Muscle of arm (tissue), 12 donors: ENCODE results near the gene LARGE1. TPM values are rescaled to one million over a fixed set of nuclear protein-coding genes. Genes with fewer than 3 reads are reported as not detected.

Source experiments
- DNase-seq: peaks from one replicate; pipeline ENCODE4 v3.0.0-alpha.2; 2013
- polyA plus RNA-seq, 12 donors: library from polyadenylated mRNA; unstranded; fragments of 120-200 nt; gene quantifications; one replicate each; pipeline ENCODE4 v1.2.1, GENCODE V29; 2013; ENCODE audit not compliant: insufficient read length in 12 of 12

Gene LARGE1
- polyA plus RNA-seq, 12 donors, result 9.2 to 14.1 (median 10.9) TPM; not detected in 1

DNA sequence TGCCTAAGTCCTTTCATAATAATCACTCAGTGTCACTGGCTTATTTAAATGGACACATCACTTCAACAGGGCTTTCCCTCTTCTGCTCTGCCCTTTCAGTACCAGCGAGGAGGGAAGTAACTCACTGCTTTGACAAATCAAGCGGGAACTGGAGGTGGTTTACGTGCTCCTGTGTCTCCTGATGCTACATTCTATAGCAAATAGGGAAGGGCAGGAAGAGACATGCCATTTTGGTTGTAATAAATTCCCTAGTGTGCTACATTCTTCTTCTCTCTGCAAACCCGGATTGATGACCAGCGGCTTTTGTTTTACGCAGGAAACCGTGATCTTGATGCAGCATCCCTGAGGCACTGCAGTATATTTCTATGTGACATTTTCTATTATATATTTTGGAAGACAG, 491.0 kb downstream of the LARGE1 start:
- DNase-seq, result no peak

- no peak for DNase-seq
Observed at GRCh38 chr22:33427461-33427860, 492.8 kb downstream of the LARGE1 start.

DNA sequence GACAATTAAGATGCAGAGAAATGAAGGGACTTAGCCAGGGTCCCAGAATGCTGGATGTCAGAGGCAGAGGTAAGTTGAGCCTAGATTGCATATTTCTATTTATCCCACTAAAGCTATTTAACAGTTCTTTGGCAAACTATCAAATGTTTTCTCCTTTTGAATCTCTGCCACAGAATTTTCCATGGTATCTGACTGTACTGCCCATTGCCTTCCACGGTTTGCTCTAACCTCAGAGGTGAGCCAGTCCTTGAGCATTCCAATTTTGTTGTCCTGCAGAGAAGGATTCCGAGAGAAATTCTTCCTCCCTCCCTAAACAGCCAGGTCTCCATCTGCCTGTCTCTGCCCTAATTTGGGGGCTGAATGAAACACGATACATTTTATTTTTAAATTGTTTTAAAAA, 493.8 kb downstream of the LARGE1 start:
- DNase-seq, result no peak

GRCh38 chr22:33421859-33422258, 498.4 kb downstream of the LARGE1 start:
- no peak for DNase-seq

DNA sequence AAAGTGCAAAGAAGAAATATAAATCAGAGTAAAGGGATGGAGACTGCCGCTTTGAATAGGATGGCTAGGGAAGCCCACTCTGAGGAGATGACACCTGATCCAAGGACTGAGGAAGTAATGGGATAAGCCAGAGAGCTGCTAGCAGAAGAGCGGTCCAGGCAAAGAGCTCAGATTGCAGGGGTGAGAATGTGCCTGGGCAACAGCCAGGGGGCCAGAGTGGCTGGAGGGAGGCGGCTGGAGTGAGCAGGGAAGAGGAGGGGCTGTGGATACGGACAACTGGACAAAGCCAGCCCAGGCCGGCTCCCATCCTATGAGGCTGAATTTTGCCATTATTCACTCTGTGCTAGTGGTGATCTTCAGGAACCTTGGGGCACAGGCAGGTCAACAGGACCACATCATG, 501.8 kb downstream of the LARGE1 start:
- no peak for DNase-seq

DNA sequence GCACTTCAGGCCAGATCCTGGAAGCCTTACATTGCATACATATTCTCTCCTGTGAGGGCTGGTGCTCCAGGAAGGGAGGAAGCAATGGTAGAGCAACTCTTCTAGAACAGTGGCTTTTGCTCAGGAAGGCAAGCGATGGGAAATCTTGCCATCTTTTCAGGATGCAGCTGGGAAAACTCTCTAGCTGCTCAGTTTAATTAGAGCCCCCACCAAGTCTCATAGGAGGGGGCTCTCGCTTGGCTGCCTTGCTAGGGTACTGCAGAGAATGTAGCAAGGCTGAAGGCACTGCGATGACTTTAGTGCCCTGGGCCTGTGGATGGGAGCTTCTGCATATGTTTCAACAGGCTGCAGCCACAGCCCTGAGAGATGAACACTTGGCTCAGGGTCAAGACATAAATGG, 504.9 kb downstream of the LARGE1 start:
- DNase-seq, result no peak

- DNase-seq, result no peak
Observed at GRCh38 chr22:33409079-33409478, 511.2 kb downstream of the LARGE1 start.

DNA sequence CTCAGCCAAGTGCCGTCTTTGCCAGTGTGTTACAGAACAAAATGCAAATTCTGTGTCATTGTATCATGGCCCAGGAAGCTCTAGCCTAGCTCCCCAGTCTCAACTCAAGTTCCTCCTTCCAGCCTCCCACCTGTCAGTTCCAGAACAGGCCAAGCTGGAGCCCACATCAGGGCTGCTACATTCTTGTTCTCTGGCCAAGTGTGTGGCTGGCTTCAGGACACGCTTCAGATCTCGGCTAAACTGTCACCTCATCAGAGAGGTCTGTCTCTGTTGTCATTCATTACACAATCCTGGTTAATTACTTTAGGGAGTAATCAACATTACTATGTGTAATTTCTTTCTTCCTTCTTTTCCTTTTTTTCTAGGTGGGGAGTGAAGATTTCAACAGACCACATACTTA, 515.1 kb downstream of the LARGE1 start:
- DNase-seq, result no peak

- DNase-seq, result no peak
Observed at GRCh38 chr22:33404723-33405122, 515.6 kb downstream of the LARGE1 start.

- DNase-seq, result no peak
Observed at GRCh38 chr22:33402325-33402724, 518.0 kb downstream of the LARGE1 start.

DNA sequence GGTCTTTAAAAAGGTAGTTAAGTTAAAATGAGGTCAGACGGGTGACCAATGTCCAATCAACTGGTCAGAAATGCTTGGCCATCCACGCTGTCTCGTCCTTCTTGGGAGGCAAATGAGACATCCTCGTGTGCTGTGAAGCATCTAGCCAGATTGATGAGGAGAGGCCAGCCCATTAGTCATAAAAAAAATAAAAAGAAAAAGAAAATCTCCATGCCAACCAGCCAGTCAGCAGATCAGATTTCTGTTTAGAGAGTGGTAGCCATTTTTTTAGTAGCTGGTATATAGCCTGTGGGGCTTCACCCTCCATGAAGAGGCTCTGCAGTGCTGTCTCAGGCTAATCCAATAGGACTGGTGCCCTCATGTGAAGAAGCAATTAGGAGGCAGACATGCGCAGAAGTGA, 519.0 kb downstream of the LARGE1 start:
- DNase-seq, result no peak

DNA sequence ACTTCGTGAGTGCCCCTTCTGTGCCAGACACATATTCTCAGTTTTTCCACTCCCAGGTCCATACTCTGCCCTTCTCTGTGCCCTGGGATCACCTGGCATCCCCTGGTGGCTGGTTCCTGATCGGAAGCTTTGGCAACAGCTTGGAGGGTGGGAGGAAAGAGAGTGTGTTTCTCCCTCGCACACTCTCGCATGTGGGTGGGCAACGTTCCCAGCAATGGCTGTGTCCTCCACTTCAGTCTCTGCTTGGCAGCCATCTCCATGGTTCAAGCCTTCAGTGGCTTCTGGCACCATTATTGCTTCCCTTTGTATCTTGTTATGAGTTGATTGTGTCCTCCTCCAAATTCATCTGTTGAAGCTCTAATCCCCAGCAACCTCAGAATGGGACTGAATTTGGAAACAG, 519.4 kb downstream of the LARGE1 start:
- no peak for DNase-seq

- DNase-seq, result no peak
Observed at GRCh38 chr22:33400061-33400840, 520.0 kb downstream of the LARGE1 start.

DNA sequence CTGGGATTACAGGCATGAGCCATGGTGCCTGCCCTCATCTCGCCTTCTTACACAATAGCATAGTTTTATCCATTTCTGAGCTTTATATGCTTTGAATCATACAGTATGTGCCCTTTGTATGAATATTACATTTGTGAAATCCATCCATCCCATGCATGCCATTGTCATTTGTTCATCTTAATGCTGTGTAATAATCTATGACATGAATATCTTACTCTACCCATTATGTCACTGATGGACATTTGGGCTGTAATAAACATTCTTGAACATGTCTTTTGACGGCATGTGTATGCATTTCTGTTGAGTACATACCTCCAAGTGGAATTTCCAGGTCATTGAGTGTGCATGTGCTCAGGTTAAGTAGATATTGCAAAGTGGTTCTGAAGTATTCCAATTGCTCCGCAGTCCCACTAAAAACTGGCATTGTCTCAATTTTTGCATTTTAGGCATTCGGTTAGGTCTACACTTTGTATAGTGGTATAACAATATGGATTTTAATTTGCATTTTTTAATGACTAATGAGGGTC, 522.8 kb downstream of the LARGE1 start:
- DNase-seq, result no peak

DNA sequence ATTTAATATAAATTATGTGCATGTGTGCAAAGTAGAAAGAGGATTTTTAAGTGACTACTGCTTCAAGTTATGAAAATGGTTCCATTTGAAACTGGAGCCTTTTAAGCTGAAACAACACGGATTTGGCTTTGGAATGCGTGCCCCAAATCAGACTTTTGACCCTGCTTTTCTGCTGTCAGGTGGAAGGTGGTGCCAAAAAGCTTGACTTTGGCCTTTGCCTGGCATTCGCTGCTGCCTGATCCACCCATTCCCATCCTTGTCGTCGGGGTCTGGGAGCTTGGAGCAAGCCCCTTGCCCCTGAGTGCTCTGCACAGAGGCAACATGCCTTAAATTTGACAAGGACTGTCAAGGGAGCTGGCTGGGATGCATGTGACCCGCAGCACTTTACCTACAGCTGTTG, 526.8 kb downstream of the LARGE1 start:
- DNase-seq, result no peak

DNA sequence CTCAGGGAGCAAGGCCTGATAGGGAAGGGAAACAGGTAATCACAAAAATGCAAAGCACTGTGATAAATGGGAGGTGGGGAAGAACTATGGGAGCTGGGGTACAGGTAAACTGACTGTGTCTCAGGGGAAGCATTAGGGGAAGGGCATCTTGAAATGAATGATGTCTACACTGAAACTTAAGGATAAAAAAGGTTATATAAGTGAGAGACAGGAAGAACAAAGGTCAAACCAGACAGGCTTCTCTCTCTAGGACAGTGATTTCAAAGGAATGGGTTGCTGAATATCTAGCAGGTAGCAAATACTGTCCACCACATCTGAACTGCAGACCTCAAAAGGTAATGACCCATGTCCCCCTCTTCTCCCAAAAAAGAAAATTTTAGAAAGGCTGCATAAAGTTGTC, 529.0 kb downstream of the LARGE1 start:
- DNase-seq, result no peak

DNA sequence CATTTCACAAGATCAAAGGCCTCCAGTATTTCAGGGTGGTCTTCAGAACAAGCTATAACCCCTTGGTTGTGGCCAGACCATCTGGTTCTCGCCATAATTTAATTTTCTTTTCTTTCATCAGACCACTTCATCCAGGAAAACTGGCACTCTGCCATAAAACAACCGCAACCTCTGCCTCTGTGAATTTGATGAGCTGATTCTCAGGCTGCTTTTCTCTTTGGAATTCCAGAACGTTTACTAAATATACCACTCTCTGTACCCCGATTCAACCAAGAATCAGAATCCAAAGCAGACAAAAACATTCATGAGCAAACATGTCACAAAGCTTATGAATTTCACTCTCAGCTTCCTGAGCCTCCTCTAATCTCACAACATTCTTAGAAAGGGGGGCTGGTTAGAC, 530.3 kb downstream of the LARGE1 start:
- no peak for DNase-seq

DNA sequence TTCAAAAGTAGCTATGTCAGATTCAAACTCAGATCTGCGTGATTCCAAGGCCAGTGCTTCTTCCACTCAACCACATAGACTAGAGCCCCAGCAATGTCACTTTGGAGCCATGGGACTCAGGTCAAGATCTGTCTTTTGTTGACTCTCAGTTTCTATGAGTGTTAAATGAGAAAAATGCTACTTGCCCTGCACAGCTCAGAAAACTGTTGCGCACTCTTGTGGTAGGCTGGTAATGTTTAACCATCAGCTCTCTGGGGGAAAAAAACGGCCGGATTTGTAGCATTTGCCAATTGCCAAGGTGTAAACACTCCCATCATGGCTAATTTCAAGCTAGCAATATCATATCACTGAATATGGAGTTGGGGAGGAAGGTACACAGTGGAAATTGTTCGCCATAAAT, 534.0 kb downstream of the LARGE1 start:
- no peak for DNase-seq

DNA sequence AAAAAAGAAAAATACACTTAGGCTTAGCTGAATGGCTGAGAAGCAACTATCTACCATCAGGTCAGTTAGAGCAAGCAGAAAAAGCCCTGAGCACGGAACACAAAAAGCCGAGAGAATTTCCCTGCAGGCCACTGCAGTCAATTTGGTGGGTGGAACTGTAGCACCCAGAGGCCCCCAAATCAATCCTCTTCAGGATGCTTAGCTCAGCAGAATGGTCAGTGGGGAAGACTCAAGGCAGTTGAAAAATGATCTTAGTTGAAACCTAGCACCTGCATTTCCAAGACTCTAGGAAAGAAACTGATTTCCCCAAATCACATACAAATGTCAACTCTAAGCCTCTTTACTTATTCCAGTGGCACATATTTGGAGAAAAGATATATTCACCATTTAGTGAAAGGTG, 534.7 kb downstream of the LARGE1 start:
- DNase-seq, result no peak

GRCh38 chr22:33382436-33382835, 537.8 kb downstream of the LARGE1 start:
- DNase-seq, result no peak

DNA sequence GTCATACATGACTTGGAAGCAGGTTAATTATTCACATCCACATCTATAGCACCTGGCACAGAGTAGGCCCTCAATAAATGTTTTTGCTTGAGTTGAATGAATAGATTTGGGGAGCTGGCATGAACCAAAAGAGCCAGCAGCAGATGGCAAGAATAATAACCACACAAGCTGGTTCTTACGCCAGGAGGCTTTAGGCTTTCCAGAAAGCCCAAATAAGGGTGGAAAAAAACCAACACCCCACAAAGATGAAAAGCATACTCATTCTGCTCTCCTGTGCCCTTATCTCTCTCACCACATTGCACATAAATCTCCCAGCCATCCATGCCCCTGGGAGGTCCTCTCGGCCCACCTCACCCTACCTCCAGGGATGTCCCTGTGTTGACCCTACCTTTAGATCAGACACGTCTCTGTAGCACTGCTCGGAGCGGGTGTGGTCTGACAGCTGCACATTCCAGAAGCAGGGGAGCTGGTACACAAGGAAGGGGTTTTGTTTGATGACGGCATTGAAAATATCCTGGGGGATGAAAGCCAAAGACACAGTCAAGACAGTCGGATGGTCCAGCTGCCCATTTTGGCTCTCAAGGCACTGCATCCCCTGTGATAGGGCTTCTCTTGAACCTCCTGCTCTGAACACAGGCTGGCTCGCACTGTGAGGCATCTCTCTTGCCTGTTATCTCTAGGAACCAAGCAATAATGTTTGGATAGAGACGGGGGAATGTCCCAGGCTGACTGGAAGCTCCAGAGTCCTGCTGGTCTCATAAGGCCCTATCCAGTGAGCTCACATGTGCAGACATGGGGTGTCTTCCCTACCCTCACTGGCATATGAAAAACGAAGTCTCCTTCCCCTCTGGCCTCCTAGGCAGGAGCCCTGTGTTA, 538.5 kb downstream of the LARGE1 start:
- no peak for DNase-seq

- no peak for DNase-seq
Observed at GRCh38 chr22:33380789-33381530, 539.3 kb downstream of the LARGE1 start.
